SK-N-SH treated with all-trans-retinoic acid at 6 μM for 48 hours (cell line): ENCODE results near the gene AREG.
A peak's percentile ranks its signal among the peaks of the same experiment; 100 is the strongest.

Experiments used
- ATAC-seq: fragments of 200-7000 bp; cut with Tn5 transposase; 3 replicates; pipeline ENCODE4 v1.9.1; 2020; ENCODE audit warnings: mild to moderate bottlenecking, moderate library complexity
- ARNTL ChIP-seq: fragments of 450-650 bp; formaldehyde crosslinking; IDR thresholded peaks from 2 replicates; pipeline ENCODE4 v1.5.0; 2020; ENCODE audit warnings: low read depth, mild to moderate bottlenecking, moderate library complexity, borderline replicate concordance
- BACH2 ChIP-seq: fragments of 250-450 bp; sonication (Bioruptor Pico); IDR thresholded peaks from 2 replicates; pipeline ENCODE4 v1.9.0; 2021; ENCODE audit warnings: mild to moderate bottlenecking, borderline replicate concordance
- CSDC2 ChIP-seq: fragments of 250-450 bp; sonication (Bioruptor Pico); IDR thresholded peaks from 2 replicates; pipeline ENCODE4 v1.5.0; 2020; ENCODE audit warnings: mild to moderate bottlenecking, moderate library complexity
- ESRRG ChIP-seq: fragments of 250-450 bp; sonication (Bioruptor Pico); IDR thresholded peaks from 2 replicates; pipeline ENCODE4 v1.6.1; 2021; ENCODE audit warnings: mild to moderate bottlenecking
- GLIS3 ChIP-seq: fragments of 250-450 bp; sonication (Bioruptor Pico); IDR thresholded peaks from 2 replicates; pipeline ENCODE4 v1.5.0; 2020; ENCODE audit warnings: mild to moderate bottlenecking, moderate library complexity
- ISL1 ChIP-seq: fragments of 250-450 bp; sonication (Bioruptor Pico); IDR thresholded peaks from 2 replicates; pipeline ENCODE4 v2.1.2; 2022; ENCODE audit warnings: mild to moderate bottlenecking, moderate library complexity
- RARB ChIP-seq: fragments of 250-450 bp; sonication (Bioruptor Pico); IDR thresholded peaks from 2 replicates; pipeline ENCODE4 v1.8.0; 2021; ENCODE audit warnings: mild to moderate bottlenecking, moderate library complexity
- SNAI2 ChIP-seq: fragments of 250-450 bp; sonication (Bioruptor Pico); IDR thresholded peaks from 2 replicates; pipeline ENCODE4 v1.5.0; 2020; ENCODE audit warnings: mild to moderate bottlenecking, moderate library complexity
- TCF4 ChIP-seq: fragments of 250-450 bp; sonication (Bioruptor Pico); IDR thresholded peaks from 2 replicates; pipeline ENCODE4 v1.8.0; 2021; ENCODE audit warnings: mild to moderate bottlenecking, moderate library complexity, borderline replicate concordance
- TOX ChIP-seq: fragments of 250-450 bp; sonication (Bioruptor Pico); IDR thresholded peaks from 2 replicates; pipeline ENCODE4 v1.8.0; 2021; ENCODE audit warnings: mild to moderate bottlenecking, moderate library complexity, borderline replicate concordance
- ZC3H10 ChIP-seq: fragments of 250-450 bp; sonication (Bioruptor Pico); IDR thresholded peaks from 2 replicates; pipeline ENCODE4 v1.5.1; 2021; ENCODE audit warnings: mild to moderate bottlenecking, moderate library complexity
- ZFP30 ChIP-seq: fragments of 450-650 bp; formaldehyde crosslinking; IDR thresholded peaks from 2 replicates; pipeline ENCODE4 v1.5.0; 2022; ENCODE audit warnings: mild to moderate bottlenecking, moderate library complexity
- ZNF565 ChIP-seq: fragments of 450-650 bp; formaldehyde crosslinking; conservative IDR thresholded peaks from 2 replicates; pipeline ENCODE4 v1.5.0; 2020; ENCODE audit warnings: low read depth, mild to moderate bottlenecking, moderate library complexity
- ZNF70 ChIP-seq: fragments of 450-650 bp; formaldehyde crosslinking; IDR thresholded peaks from 2 replicates; pipeline ENCODE4 v1.5.0; 2020; ENCODE audit warnings: mild to moderate bottlenecking, moderate library complexity
- ZNF8 ChIP-seq: fragments of 450-650 bp; formaldehyde crosslinking; IDR thresholded peaks from 2 replicates; pipeline ENCODE4 v1.5.0; 2020; ENCODE audit warnings: mild to moderate bottlenecking, moderate library complexity
- TF ChIP-seq, protein P1 (sequence below): fragments of 250-450 bp; sonication (Bioruptor Pico); IDR thresholded peaks from 2 replicates; pipeline ENCODE4 v1.8.0; 2020; ENCODE audit warnings: mild to moderate bottlenecking, moderate library complexity, borderline replicate concordance
- TF ChIP-seq, protein P2 (sequence below): fragments of 250-450 bp; sonication (Bioruptor Pico); IDR thresholded peaks from 2 replicates; pipeline ENCODE4 v1.5.1; 2021; ENCODE audit warnings: mild to moderate bottlenecking, moderate library complexity
- TF ChIP-seq, protein P3 (sequence below): fragments of 250-450 bp; sonication (Bioruptor Pico); IDR thresholded peaks from 2 replicates; pipeline ENCODE4 v1.5.1; 2020; ENCODE audit warnings: low read depth, mild to moderate bottlenecking, moderate library complexity
- TF ChIP-seq, protein P4 (sequence below): fragments of 250-450 bp; sonication (Bioruptor Pico); IDR thresholded peaks from 2 replicates; pipeline ENCODE4 v1.8.0; 2021; ENCODE audit warnings: low read depth, mild to moderate bottlenecking, moderate library complexity, borderline replicate concordance
- TF ChIP-seq, protein P5 (sequence below): fragments of 250-450 bp; sonication (Bioruptor Pico); IDR thresholded peaks from 2 replicates; pipeline ENCODE4 v1.5.0; 2020; ENCODE audit warnings: mild to moderate bottlenecking, moderate library complexity

Gene AREG

DNA sequence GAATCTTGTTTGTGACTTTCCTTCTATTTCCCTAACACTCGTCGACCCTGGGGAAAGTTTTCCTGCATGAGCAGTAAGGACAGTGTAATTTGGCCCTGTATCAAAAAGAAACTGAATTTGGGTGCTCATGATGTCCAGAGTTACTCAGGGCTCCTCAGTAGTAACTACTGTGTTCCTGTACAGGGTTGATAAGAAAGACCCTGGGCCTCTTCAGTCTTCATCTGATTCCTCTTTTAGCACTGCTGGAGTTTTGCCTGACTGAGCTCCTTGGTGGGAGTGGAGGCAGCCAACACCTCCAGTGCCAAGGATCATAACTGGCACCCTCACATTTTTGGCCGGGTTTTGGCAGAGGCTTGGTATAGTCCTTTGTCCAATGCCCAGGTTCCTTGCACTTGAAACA lies 7.1 kb upstream of the AREG start (continued):
- TF ChIP-seq ZNF565 (CRISPR knock-in tag) = no peak
- TF ChIP-seq, protein P1, sequence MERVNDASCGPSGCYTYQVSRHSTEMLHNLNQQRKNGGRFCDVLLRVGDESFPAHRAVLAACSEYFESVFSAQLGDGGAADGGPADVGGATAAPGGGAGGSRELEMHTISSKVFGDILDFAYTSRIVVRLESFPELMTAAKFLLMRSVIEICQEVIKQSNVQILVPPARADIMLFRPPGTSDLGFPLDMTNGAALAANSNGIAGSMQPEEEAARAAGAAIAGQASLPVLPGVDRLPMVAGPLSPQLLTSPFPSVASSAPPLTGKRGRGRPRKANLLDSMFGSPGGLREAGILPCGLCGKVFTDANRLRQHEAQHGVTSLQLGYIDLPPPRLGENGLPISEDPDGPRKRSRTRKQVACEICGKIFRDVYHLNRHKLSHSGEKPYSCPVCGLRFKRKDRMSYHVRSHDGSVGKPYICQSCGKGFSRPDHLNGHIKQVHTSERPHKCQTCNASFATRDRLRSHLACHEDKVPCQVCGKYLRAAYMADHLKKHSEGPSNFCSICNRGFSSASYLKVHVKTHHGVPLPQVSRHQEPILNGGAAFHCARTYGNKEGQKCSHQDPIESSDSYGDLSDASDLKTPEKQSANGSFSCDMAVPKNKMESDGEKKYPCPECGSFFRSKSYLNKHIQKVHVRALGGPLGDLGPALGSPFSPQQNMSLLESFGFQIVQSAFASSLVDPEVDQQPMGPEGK = no peak
- no peak for TF ChIP-seq ZNF70 (CRISPR knock-in tag)
- TF ChIP-seq, protein P2, sequence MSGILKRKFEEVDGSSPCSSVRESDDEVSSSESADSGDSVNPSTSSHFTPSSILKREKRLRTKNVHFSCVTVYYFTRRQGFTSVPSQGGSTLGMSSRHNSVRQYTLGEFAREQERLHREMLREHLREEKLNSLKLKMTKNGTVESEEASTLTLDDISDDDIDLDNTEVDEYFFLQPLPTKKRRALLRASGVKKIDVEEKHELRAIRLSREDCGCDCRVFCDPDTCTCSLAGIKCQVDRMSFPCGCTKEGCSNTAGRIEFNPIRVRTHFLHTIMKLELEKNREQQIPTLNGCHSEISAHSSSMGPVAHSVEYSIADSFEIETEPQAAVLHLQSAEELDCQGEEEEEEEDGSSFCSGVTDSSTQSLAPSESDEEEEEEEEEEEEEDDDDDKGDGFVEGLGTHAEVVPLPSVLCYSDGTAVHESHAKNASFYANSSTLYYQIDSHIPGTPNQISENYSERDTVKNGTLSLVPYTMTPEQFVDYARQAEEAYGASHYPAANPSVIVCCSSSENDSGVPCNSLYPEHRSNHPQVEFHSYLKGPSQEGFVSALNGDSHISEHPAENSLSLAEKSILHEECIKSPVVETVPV (CRISPR knock-in tag) = no peak
- TF ChIP-seq ISL1 (CRISPR knock-in tag) = no peak
- TF ChIP-seq ZC3H10 = no peak

DNA sequence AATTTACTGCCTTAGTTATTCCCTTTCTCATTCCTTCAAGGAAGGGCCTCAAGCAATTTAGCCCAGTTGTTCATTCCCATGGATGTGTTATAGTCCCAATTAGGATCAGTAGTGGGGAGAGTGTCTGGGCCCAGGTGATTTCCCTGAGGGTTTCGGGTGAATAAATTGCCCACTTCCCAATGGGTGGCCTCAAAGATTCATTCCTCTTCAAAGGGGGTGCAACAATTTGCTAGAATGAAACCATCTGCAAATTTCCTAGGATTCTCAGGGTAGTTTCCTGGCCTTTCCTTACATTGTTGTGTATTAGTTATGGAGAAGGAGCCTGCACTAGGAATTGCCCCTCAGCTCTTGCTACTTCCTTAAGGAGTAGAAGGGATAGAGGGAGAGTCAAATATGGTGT lies 6.3 kb upstream of the AREG start:
- ATAC-seq = no peak
- no peak for TF ChIP-seq GLIS3 (CRISPR knock-in tag)
- TF ChIP-seq, all 23 proteins: peak for 0

DNA sequence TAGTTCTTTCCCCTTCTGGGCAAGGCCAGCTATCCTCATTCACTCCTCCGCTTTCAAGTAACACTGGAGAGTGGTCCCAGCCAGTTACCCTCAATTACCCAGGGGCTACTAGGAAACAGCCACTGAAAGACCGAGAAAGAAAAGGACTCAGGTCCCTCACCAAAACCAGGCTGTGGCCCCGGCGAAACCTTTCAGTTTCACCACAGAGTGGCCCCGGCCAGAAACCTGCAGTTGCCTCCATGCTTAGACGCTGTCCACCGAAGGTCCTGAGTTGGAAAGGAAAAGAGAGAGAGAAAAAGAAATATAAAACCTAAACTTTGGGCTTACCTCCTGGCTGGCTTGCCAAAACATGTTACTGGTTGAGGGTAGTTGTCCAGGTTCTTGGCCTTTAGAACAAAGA lies 5.0 kb upstream of the AREG start:
- no peak for TF ChIP-seq BACH2 (CRISPR knock-in tag)
- no peak for TF ChIP-seq SNAI2 (CRISPR knock-in tag)
- TF ChIP-seq ZNF70 (CRISPR knock-in tag) = no peak
- TF ChIP-seq ZNF8 (CRISPR knock-in tag) = no peak
- TF ChIP-seq, protein P3, sequence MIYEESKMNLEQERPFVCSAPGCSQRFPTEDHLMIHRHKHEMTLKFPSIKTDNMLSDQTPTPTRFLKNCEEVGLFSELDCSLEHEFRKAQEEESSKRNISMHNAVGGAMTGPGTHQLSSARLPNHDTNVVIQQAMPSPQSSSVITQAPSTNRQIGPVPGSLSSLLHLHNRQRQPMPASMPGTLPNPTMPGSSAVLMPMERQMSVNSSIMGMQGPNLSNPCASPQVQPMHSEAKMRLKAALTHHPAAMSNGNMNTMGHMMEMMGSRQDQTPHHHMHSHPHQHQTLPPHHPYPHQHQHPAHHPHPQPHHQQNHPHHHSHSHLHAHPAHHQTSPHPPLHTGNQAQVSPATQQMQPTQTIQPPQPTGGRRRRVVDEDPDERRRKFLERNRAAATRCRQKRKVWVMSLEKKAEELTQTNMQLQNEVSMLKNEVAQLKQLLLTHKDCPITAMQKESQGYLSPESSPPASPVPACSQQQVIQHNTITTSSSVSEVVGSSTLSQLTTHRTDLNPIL (CRISPR knock-in tag) = no peak
- TF ChIP-seq ISL1 (CRISPR knock-in tag) = no peak
- ATAC-seq = no peak

DNA sequence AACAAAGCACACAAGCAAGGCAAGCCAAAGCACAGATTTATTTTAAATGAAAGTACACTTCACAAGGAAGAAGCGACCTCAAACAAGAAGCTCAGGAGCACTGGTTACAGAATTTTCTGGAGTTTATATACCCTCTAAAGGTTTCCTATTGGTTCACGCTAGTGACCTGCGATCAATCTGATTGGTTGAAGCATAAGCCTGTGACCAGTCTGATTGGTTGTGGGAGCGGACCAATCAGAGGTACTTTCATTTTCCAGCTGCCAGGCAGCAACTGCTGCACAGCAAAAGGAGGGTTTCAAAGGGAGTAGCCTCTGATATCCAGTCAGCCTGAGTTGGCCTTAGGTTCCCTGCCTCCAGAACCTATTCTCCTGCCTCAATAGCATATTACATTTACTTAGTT lies 4.6 kb upstream of the AREG start:
- TF ChIP-seq, protein P4, sequence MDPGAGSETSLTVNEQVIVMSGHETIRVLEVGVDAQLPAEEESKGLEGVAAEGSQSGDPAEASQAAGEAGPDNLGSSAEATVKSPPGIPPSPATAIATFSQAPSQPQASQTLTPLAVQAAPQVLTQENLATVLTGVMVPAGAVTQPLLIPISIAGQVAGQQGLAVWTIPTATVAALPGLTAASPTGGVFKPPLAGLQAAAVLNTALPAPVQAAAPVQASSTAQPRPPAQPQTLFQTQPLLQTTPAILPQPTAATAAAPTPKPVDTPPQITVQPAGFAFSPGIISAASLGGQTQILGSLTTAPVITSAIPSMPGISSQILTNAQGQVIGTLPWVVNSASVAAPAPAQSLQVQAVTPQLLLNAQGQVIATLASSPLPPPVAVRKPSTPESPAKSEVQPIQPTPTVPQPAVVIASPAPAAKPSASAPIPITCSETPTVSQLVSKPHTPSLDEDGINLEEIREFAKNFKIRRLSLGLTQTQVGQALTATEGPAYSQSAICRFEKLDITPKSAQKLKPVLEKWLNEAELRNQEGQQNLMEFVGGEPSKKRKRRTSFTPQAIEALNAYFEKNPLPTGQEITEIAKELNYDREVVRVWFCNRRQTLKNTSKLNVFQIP (CRISPR knock-in tag) = no peak
- no peak for TF ChIP-seq CSDC2 (CRISPR knock-in tag)
- peak; percentile 71 for ATAC-seq

DNA sequence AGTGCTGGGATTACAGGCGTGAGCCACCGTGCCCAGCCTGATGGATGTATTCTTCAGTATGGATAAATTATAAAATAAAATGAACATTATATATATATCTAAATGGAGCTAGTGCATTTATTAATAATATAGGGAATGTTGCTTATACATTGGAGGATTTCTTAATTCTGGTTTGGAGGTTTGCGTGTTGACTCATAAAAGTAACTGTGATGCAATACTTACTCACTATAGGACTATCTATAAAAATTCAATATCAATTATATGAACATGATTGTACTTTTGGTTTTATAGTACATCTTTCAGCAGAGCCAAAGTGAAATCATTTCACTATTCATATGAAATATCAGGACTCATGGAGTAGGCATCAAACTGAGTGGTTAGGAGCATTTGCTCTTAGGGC lies 3.2 kb upstream of the AREG start:
- ATAC-seq = no peak
- no peak for TF ChIP-seq ZNF565 (CRISPR knock-in tag)
- TF ChIP-seq ZC3H10 = no peak
- TF ChIP-seq, protein P5, sequence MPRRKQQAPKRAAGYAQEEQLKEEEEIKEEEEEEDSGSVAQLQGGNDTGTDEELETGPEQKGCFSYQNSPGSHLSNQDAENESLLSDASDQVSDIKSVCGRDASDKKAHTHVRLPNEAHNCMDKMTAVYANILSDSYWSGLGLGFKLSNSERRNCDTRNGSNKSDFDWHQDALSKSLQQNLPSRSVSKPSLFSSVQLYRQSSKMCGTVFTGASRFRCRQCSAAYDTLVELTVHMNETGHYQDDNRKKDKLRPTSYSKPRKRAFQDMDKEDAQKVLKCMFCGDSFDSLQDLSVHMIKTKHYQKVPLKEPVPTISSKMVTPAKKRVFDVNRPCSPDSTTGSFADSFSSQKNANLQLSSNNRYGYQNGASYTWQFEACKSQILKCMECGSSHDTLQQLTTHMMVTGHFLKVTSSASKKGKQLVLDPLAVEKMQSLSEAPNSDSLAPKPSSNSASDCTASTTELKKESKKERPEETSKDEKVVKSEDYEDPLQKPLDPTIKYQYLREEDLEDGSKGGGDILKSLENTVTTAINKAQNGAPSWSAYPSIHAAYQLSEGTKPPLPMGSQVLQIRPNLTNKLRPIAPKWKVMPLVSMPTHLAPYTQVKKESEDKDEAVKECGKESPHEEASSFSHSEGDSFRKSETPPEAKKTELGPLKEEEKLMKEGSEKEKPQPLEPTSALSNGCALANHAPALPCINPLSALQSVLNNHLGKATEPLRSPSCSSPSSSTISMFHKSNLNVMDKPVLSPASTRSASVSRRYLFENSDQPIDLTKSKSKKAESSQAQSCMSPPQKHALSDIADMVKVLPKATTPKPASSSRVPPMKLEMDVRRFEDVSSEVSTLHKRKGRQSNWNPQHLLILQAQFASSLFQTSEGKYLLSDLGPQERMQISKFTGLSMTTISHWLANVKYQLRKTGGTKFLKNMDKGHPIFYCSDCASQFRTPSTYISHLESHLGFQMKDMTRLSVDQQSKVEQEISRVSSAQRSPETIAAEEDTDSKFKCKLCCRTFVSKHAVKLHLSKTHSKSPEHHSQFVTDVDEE (CRISPR knock-in tag) = no peak
- no peak for TF ChIP-seq ZFP30 (CRISPR knock-in tag)
- TF ChIP-seq, protein P2 (CRISPR knock-in tag) = no peak
- TF ChIP-seq, protein P3 (CRISPR knock-in tag) = no peak
- TF ChIP-seq TCF4 (CRISPR knock-in tag) = no peak
- TF ChIP-seq, protein P1 = no peak
- no peak for TF ChIP-seq TOX (CRISPR knock-in tag)
- no peak for TF ChIP-seq ESRRG
- TF ChIP-seq ZNF8 (CRISPR knock-in tag) = no peak
- TF ChIP-seq RARB = no peak
- no peak for TF ChIP-seq GLIS3 (CRISPR knock-in tag)
- TF ChIP-seq ZNF70 (CRISPR knock-in tag) = no peak
- no peak for TF ChIP-seq SNAI2 (CRISPR knock-in tag)
- TF ChIP-seq BACH2 (CRISPR knock-in tag) = no peak
- no peak for TF ChIP-seq ARNTL
